ENCODE results near the gene PPP2R5C. TPM values are rescaled to one million over a fixed set of nuclear protein-coding genes. Genes with fewer than 3 reads are reported as not detected.

Gene PPP2R5C
- total RNA-seq, 2 experiments from 2014 or later = 232 to 281 TPM

Other genes with a start within 250 kb of the PPP2R5C start
- gene DIO3, start 200.2 kb upstream of the PPP2R5C start, total RNA-seq = not detected
- gene DYNC1H1, start 202.9 kb downstream of the PPP2R5C start, total RNA-seq = 100 to 1,000 TPM; 283 to 293 TPM

Measured in activated CD4-positive, alpha-beta T cell treated with anti-CD3 and anti-CD28 coated beads for 36 hours (primary cell).